HG03442 (cell line): ENCODE measurements around the gene MORC3.

ENCODE experiments used
- ATAC-seq: cut with Tn5 transposase; IDR thresholded peaks from one replicate; pipeline ENCODE4 v1.9.1; 2021; ENCODE audit warnings: mild to moderate bottlenecking, moderate library complexity; ENCODE audit not compliant: unreplicated experiment

MORC3 gene

DNA sequence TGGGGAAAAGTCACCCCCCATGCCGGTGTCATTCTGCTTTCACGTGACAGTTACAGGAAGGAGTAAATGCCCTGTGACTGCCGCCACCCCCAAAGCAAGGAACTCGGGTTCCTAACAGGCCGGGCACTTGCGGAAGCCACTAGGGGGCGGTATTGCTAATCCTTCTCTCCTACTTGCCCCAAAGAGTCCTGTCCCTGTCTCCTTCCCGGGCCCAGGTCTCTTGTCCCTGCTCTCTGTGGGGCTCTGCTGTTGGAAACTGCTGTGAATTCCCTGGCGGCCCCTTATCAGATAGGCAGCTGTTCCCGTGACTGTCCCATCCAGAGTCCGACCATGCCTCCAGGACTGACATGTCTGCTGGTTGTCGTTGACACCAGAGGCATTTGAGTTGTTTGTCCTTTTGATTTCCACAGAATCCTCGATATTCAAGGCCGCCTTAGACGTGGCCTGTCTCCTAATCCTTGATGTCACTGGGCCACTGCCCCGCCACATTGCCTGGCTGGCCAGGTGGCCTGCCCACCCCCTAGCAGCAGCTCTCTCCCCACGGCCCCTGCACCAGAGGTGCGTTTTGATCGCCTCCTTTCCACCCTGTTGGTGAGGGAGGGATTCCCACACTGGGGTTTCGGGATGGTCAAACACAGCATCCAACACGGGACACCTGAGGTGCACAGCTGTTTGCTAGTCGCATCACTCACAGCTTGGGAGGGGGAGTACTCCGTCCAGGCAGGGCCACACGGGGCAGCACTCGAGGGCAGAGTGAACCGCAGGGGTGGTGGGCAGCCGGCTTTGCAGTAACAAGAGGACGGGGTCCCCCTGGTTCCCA is 102.5 kb downstream of the MORC3 start:
- no peak for ATAC-seq

DNA sequence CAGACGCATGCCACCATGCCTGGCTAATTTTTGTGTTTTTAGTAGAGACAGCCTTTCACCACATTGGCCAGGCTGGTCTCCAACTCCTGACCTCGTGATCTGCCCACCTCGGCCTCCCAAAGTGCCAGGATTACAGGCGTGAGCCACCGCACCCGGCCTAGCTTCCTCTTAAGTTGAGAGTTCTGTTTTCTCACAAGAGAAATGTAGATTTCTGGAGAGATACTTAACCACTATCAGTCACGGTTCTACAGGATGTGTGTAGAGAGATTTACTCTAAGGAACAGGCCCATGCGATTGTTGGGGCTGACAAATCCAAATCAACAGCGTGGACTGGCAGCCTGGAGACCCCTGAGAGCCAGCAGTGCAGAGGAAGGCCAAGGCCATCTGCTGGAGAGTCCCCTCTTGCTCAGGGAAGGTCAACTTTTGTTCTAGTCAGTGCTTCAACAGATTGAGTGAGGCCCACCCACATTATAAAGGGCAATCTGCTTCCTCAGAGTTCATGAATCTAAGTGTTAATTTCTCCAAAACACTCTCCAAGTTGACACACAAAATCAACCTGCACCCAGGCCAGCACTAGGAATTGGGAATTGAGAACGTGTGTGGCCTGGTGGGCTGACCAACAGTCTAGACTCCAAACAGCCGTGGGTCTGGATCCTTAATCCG is 103.9 kb downstream of the MORC3 start:
- no peak for ATAC-seq

DNA sequence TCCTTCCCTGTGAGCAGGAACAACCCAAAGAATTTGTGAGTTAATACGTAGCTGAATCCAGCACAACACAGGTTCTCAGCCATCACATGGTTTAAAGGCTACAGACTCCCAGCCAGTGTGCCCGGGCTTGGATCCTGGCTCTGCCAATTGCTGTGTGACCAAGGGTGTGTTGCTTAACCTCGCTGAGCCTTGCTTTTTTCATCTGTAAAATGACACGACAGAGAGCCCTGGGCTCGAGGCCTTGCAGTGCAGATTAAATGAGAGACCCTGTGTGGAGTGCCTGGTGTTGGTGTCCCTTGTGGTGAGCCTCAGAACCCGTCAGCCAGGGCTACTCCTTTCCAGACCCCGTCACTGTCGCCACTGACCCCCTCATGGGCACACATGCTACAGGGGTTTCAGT is 104.6 kb downstream of the MORC3 start:
- ATAC-seq: no peak

DNA sequence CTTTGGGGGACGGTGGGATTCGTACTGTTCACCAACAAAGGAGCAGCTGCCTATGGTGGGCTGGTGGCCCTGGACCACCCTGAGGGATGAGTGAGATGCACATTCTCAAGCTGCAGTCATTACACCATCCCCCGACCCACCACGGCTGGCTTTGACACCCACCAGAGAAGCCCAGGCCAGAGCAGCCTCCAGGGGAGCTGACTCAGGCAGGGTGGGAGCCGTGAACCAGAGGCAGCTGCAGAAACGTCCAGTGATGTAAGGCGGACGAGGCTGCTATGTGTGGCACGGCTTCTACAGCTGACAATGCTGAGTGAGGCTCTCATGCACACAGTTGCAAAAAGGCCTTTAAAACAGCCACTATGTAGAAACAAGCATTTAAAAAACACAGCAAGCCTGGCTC is 105.3 kb downstream of the MORC3 start:
- no peak for ATAC-seq
